Stomach smooth muscle (tissue), 2 donors: Measurements from ENCODE around the gene ARFGEF3.

Experiments
- H3K27ac ChIP-seq: one replicate; pipeline ENCODE4 v1.7.0; 2013; ENCODE audit warnings: mild to moderate bottlenecking, low read length, inconsistent platforms
- H3K27me3 ChIP-seq, 2 donors: one replicate each; pipeline ENCODE4 v1.7.0; 2013; ENCODE audit warnings: low read length in 2 of 2; ENCODE audit not compliant: insufficient read depth in 2 of 2, control insufficient read depth in 1 of 2
- H3K36me3 ChIP-seq, 2 donors: one replicate each; pipeline ENCODE4 v1.7.0; 2013; ENCODE audit warnings: low read length in 2 of 2; ENCODE audit not compliant: control insufficient read depth in 2 of 2, insufficient read depth in 2 of 2
- H3K4me1 ChIP-seq: one replicate; pipeline ENCODE4 v1.7.0; 2013; ENCODE audit warnings: low read length; ENCODE audit not compliant: control insufficient read depth, insufficient read depth
- H3K4me3 ChIP-seq, 2 donors: one replicate each; pipeline ENCODE4 v1.7.0; 2013; ENCODE audit warnings: low read length in 2 of 2
- H3K9ac ChIP-seq, 2 donors: one replicate each; pipeline ENCODE4 v1.7.0; 2013; ENCODE audit warnings: low read length in 2 of 2, mild to moderate bottlenecking in 1 of 2
- H3K9me3 ChIP-seq, 2 donors: one replicate each; pipeline ENCODE4 v1.7.0; 2013; ENCODE audit warnings: low read length in 2 of 2; ENCODE audit not compliant: control insufficient read depth in 2 of 2
- donor health status: healthy.
- donor health status: Pancreatic carcinoma.

The ARFGEF3 gene

DNA sequence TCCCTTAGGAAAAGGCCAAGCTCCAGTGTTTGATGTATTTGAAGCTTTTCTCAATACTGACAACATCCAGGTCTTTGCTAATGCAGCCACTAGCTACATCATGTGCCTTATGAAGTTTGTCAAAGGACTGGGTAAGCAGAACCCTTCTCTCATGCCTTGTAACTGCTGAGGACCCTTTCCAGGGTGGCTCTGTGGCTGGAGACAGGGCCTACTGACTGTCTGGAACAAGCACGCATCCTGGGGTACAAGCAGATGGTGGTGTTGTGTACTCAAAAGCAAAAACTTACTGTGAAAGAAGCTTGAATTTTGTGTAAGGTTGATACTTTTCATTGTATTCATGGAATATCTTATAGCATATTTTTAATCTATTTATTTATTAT is 147.0 kb downstream of the ARFGEF3 start:
- Histone ChIP-seq H3K27me3 (no peaks in the 10 kb centered on the region), H3K9me3 (no peaks in the 10 kb centered on the region), H3K9ac (no peak overlapping the region), H3K27ac (no peak overlapping the region), H3K4me1 (no peaks in the 10 kb centered on the region), H3K4me3 (no peak overlapping the region), H3K36me3 (no peaks in the 10 kb centered on the region)

DNA sequence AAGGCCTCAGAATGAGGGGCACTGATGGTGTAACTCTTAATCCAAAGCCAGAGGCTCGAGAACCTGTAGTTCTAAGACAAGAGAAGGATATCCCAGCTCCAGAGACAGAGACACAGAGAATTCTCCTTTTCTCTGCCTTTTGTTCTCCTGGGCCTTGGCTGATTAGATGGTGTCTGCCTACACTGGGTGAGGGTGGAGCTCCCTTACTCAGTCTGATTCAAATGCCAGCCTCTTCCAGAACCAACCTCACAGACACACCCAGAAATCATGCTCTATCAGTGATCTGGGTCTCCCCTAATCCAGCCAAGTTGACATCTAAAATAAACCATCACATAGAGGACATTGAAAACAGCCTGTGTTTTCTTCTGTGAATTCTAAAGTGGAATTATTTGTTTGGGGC is 148.0 kb downstream of the ARFGEF3 start:
- Histone ChIP-seq H3K9ac (no peak overlapping the region), H3K4me3 (no peak overlapping the region), H3K27me3 (no peaks in the 10 kb centered on the region), H3K27ac (no peak overlapping the region), H3K36me3 (no peaks in the 10 kb centered on the region), H3K9me3 (no peaks in the 10 kb centered on the region), H3K4me1 (no peaks in the 10 kb centered on the region)

GRCh38 chr6:138310294-138310693 is 148.6 kb downstream of the ARFGEF3 start:
- Histone ChIP-seq H3K4me1 (no peaks in the 10 kb centered on the region), H3K36me3 (no peaks in the 10 kb centered on the region), H3K27ac (no peak overlapping the region), H3K27me3 (no peaks in the 10 kb centered on the region), H3K4me3 (no peak overlapping the region), H3K9ac (no peak overlapping the region), H3K9me3 (no peaks in the 10 kb centered on the region)

DNA sequence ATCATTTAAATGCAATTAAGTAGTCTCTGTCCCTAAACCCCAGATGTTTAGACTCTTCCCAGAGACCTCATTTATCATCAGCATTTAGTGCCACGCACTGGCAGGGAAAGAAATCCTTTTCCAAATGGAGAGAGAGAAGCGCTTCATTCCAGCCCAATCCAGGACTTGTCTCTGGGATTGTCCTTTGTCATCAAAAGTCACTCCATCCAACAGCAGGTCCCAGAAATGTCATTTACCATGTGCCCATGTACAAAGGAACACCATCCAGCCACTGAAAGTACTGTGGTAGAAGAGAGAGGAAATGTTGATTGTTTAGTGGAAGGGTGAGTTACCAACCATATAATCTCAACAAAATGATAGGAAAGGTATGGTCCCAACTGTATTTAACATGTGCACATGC is 149.1 kb downstream of the ARFGEF3 start:
- no peaks in the 10 kb centered on the region for H3K9me3 ChIP-seq
- H3K36me3 ChIP-seq, result no peaks in the 10 kb centered on the region
- no peak overlapping the region for H3K4me3 ChIP-seq
- H3K27me3 ChIP-seq, result no peaks in the 10 kb centered on the region
- no peak overlapping the region for H3K27ac ChIP-seq
- no peak overlapping the region for H3K9ac ChIP-seq
- no peaks in the 10 kb centered on the region for H3K4me1 ChIP-seq

DNA sequence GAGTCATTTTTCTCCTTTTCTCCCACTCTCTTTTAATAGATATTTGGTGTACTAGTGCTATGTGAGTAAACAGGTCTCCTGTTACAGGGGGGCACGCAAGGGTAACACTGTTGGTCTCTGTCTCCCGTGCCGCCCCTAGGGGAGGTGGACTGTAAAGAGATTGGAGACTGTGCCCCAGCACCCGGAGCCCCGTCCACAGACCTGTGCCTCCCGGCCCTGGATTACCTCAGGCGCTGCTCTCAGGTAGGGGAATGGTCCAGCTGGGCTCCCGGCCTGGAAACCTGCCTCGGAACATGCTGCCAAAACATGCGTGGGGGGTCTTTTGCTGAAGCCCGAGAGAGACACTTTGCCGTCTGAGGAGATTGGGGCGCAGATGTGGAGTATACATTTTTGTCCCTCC is 149.5 kb downstream of the ARFGEF3 start:
- Histone ChIP-seq H3K4me1 (no peaks in the 10 kb centered on the region), H3K27me3 (no peaks in the 10 kb centered on the region), H3K36me3 (no peaks in the 10 kb centered on the region), H3K9me3 (no peaks in the 10 kb centered on the region), H3K4me3 (no peak overlapping the region), H3K27ac (no peak overlapping the region), H3K9ac (no peak overlapping the region)

- Histone ChIP-seq H3K9ac (no peak overlapping the region), H3K36me3 (no peaks in the 10 kb centered on the region), H3K9me3 (no peaks in the 10 kb centered on the region), H3K4me1 (no peaks in the 10 kb centered on the region), H3K4me3 (no peak overlapping the region), H3K27ac (no peak overlapping the region), H3K27me3 (peaks cover 0 to 2% of the 10 kb centered on the region in 2 donors)
Observed at GRCh38 chr6:138318741-138319375, 157.1 kb downstream of the ARFGEF3 start.

- Histone ChIP-seq H3K27me3 (peaks cover 0 to 2% of the 10 kb centered on the region in 2 donors), H3K27ac (no peak overlapping the region), H3K9ac (no peak overlapping the region), H3K4me1 (no peaks in the 10 kb centered on the region), H3K9me3 (no peaks in the 10 kb centered on the region), H3K4me3 (no peak overlapping the region), H3K36me3 (no peaks in the 10 kb centered on the region)
Observed at GRCh38 chr6:138321934-138322333, 160.2 kb downstream of the ARFGEF3 start.

- no peaks in the 10 kb centered on the region for H3K9me3 ChIP-seq
- H3K36me3 ChIP-seq, result no peaks in the 10 kb centered on the region
- no peak overlapping the region for H3K4me3 ChIP-seq
Observed at GRCh38 chr6:138323821-138324220, 162.1 kb downstream of the ARFGEF3 start.

GRCh38 chr6:138328210-138328609 is 166.5 kb downstream of the ARFGEF3 start:
- Histone ChIP-seq H3K9ac (no peak overlapping the region), H3K4me1 (no peaks in the 10 kb centered on the region), H3K9me3 (no peaks in the 10 kb centered on the region), H3K36me3 (no peaks in the 10 kb centered on the region), H3K27ac (no peak overlapping the region), H3K27me3 (peaks cover 0 to 2% of the 10 kb centered on the region in 2 donors), H3K4me3 (no peak overlapping the region)

More at GRCh38 chr6:138323821-138324220, 162.1 kb downstream of the ARFGEF3 start:
- H3K9ac ChIP-seq, result no peak overlapping the region
- no peak overlapping the region for H3K27ac ChIP-seq
- no peaks in the 10 kb centered on the region for H3K4me1 ChIP-seq
- H3K27me3 ChIP-seq, result peaks cover 0 to 2% of the 10 kb centered on the region in 2 donors

GRCh38 chr6:138330763-138331162 is 169.0 kb downstream of the ARFGEF3 start:
- Histone ChIP-seq H3K9ac (no peak overlapping the region), H3K27me3 (no peaks in the 10 kb centered on the region), H3K36me3 (no peaks in the 10 kb centered on the region), H3K9me3 (no peaks in the 10 kb centered on the region), H3K27ac (no peak overlapping the region), H3K4me3 (no peak overlapping the region), H3K4me1 (no peaks in the 10 kb centered on the region)

DNA sequence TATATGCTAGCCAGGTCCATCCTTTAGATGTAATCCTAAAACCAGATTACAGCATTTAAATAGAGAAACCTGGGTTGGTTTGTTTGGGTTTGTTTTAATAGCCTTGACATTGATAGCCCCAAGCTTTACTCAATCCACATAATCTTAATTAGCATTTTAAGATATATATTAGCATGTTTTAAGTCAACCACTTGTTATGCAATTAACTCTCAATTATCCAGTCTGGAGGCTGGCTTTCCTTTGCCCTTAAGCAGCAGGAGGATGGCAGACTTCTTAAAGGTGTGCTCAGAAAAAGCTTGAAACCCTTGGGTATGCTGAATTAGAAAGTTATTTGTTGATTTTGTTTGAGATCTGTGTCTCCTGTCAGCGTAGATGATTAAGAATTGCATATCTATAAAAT is 169.7 kb downstream of the ARFGEF3 start:
- Histone ChIP-seq H3K9me3 (no peaks in the 10 kb centered on the region), H3K27ac (no peak overlapping the region), H3K9ac (no peak overlapping the region), H3K4me1 (no peaks in the 10 kb centered on the region), H3K36me3 (no peaks in the 10 kb centered on the region), H3K4me3 (no peak overlapping the region), H3K27me3 (no peaks in the 10 kb centered on the region)
